Activated T-cell treated with anti-CD3 and anti-CD28 coated beads for 1 hour (primary cell): ENCODE data around the gene TMEM204.

Experiments used
- DNase-seq: peaks from one replicate; pipeline ENCODE4 v3.0.0-alpha.2; 2020; ENCODE audit warnings: low read depth

TMEM204 gene

GRCh38 chr16:1596516-1596915 is 63.0 kb downstream of the TMEM204 start:
- no peak for DNase-seq

- DNase-seq: no peak
Observed at GRCh38 chr16:1597154-1597553, 63.7 kb downstream of the TMEM204 start.

GRCh38 chr16:1601031-1601430 is 67.6 kb downstream of the TMEM204 start:
- no peak for DNase-seq

GRCh38 chr16:1601489-1601888 is 68.0 kb downstream of the TMEM204 start:
- no peak for DNase-seq

GRCh38 chr16:1602285-1602684 is 68.8 kb downstream of the TMEM204 start:
- no peak for DNase-seq
